Fibroblast of the aortic adventitia (primary cell): ENCODE measurements around the gene LSP1. TPM values are rescaled to one million over a fixed set of nuclear protein-coding genes. Genes with fewer than 3 reads are reported as not detected.

Experiments
- DNase-seq: peaks from one replicate; pipeline ENCODE4 v3.0.0-alpha.2; 2010; ENCODE audit warnings: low read depth
- H3K4me3 ChIP-seq: 2 replicates; pipeline ENCODE4 v1.5.1; 2011; ENCODE audit warnings: low read depth, mild to moderate bottlenecking, control low read depth, low read length, moderate library complexity
- total RNA-seq: library from RNA; depleted of rRNA; stranded (reverse); fragments of >200 nt; gene quantifications from 2 replicates; pipeline ENCODE4 v1.2.3, GENCODE V29; 2012; ENCODE audit warnings: low replicate concordance
- TF ChIP-seq, protein P1 (sequence below): IDR thresholded peaks from 2 replicates; pipeline ENCODE4 v1.5.1; 2011; ENCODE audit warnings: mild to moderate bottlenecking, low read length, control low read depth, inconsistent platforms; ENCODE audit not compliant: insufficient read depth

The LSP1 gene
- total RNA-seq, 1 donor, result 40.2 TPM

DNA sequence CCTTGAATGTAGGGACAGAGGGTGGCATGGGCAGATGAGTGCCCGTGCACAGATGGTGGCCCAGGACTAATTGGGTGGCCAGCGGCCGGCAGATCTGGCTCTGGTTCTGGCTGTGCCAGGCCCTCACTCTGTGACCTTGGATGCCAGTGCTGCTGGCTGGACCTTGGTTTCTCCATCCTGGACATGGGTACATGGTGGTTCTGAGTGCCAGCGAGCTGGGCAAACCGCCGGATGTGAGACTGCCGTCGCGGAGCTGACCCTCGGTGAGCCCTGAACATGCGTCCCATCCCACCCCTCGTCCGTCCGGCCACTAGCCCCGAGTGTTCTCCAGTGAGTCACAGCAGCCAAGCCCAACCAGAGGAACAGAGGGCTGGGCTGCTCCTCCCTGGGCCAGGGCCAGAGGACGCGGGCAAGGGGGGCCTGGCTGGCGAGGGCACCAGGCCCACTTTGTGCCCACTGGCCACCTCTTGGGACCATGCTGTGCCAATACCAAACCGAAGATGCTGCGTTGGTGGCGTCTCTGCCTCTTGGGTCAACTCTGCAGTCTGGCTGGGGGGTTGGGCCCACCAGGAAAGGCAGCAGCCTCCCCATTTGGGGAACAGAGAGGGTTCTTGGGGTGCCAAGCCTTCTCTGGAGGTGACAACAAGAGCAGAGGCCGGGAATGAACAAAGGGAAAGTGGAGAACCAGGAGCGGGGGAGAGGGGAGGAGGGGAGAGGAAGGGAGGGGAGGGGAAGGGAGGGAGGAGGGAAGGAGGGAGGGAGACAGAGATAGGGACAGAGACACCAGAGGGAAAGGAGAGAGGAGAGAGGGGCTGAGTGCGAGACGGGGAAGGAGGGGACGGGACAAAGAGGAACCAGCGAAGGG lies 10.7 kb downstream of the LSP1 start:
- DNase-seq, result peak; percentile 82
- TF ChIP-seq, protein P1, sequence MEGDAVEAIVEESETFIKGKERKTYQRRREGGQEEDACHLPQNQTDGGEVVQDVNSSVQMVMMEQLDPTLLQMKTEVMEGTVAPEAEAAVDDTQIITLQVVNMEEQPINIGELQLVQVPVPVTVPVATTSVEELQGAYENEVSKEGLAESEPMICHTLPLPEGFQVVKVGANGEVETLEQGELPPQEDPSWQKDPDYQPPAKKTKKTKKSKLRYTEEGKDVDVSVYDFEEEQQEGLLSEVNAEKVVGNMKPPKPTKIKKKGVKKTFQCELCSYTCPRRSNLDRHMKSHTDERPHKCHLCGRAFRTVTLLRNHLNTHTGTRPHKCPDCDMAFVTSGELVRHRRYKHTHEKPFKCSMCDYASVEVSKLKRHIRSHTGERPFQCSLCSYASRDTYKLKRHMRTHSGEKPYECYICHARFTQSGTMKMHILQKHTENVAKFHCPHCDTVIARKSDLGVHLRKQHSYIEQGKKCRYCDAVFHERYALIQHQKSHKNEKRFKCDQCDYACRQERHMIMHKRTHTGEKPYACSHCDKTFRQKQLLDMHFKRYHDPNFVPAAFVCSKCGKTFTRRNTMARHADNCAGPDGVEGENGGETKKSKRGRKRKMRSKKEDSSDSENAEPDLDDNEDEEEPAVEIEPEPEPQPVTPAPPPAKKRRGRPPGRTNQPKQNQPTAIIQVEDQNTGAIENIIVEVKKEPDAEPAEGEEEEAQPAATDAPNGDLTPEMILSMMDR, result no peak
- H3K4me3 ChIP-seq, result peak overlapping the region; percentile 31

DNA sequence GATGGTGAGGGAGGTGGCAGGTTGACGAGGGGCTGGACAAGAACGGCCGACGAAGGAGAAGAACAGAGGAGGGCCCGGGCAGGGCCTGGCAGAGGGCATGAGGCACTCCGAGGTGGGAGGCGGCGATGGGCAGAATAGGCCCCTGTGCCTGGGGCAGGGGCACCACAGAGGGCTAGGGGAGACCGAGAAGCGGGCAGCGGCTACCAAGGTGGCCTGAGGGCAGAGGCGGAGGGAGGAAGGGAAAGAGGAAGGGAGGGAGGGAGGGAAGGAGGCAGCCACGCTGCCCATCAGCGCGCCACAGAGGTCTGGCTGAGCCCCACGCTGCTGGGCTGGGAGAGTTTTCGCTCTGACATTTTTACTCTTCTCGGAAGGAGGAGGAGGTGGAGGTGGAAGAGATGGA lies 11.3 kb downstream of the LSP1 start:
- H3K4me3 ChIP-seq, result peak overlapping the region; percentile 31
- DNase-seq, result peak; percentile 24

DNA sequence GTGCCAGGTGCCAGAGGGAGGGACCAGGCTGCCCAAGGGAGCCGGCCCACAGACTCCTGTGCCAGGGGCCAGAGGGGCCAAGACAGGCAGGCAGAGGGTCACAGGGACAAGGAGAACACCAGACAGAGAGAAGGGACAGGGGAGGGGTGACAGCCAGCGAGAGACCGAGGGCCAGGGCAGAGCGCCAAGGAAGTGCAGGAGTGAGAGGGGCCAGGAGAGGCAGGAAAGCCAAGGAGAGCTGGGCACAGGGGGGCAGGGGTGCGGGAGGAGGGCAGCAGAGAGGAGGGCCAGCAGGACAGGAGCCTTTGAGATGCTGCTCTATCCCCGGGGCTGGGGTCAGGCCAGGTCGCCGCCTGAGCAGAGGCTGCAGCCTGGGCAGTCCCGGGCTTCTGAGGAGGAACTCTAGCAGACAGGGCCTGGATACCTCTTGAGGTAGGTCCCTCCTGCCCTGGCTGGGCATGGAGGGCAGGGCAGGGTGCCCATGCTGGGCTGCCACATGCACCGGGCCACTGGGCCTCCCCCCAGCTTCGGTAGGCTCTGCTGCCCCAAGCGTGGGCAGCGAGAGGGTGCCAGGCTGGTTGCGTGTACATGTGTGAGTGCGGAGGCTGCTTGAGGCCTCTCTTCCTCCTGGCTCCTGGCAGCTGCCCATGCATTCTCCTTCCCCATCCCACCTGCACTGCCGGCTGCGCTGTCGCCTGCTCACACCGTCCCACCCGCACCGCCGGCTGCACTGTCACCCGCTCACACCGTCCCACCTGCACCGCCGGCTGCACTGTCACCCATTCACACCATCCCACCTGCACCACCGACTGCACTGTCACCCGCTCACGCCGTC lies 12.2 kb downstream of the LSP1 start:
- peak overlapping the region; percentile 5 for H3K4me3 ChIP-seq
- TF ChIP-seq, protein P1, result no peak
- DNase-seq, result no peak

More for the DNA sequence above, 11.3 kb downstream of the LSP1 start:
- TF ChIP-seq, protein P1, result no peak

DNA sequence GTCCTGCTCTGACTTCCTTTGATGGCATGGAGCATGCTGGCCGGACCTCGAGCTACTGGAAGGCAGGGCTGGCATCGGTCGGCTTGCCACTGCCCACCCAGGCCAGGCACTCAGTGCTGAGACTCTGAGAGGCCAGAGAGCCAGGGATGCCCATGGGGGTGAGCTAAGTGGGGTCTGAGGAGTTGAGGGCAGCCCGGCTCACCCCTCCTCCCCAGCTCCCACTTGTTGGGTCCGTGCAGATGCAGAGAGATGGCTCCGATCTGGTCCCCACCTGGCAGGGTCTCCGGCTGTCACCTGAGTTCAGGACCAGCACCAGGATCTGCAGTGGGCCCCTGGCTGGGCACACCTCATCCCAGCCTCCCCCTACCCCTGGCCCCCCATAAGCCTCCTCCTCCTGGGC lies 13.3 kb downstream of the LSP1 start:
- H3K4me3 ChIP-seq, result no peak overlapping the region
- DNase-seq, result no peak
- TF ChIP-seq, protein P1, result no peak

DNA sequence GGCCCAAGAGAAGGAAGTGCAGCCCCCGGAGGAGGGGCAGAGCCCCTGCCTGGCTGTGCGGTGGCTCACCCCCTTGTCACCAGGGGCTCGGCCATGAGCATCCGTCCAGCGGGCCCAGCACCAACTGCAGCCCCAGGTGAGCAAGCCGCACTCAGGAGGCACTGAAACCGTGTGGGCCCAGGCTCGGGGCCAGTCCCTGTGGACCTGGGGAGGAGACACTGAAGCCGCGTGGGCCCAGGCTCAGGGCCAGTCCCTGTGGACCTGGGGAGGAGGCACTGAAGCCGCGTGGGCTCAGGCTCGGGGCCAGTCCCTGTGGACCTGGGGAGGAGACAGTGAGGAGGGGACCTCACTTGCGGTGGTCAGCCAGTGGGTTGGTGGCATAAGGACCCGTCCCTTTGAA lies 13.9 kb downstream of the LSP1 start:
- DNase-seq, result no peak
- TF ChIP-seq, protein P1, result no peak
- H3K4me3 ChIP-seq, result no peak overlapping the region

DNA sequence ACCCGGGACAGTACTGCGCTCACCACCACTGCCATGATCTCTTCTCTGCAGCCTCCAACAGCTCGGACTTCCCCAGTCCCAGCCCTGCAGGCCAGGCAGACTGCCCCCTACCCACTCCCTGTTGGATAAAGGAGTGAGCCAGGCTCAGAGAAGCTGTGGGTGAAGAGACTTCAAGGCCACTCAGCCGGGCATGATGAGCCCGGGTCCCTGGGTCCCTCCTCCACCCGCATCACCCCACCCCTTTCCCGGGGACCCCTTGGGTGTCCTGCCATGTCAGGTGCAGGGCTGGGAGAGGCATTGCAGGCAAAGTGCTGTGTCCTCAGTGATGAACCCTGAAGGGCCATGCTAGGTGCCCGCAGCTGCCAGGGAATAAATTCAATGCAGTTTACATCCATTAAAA lies 14.5 kb downstream of the LSP1 start:
- no peak for DNase-seq
- H3K4me3 ChIP-seq, result no peak overlapping the region
- TF ChIP-seq, protein P1, result no peak
